Left ventricle myocardium inferior (tissue), 1 donor: ENCODE measurements around the gene CNPPD1. TPM values are rescaled to one million over a fixed set of nuclear protein-coding genes. Genes with fewer than 3 reads are reported as not detected.
"Not testable (repeated sequence)": the region's sequence is repeated elsewhere in the genome, so short reads cannot be mapped to it uniquely, and the experiment has no call there.

Source experiments
- DNase-seq: peaks from one replicate; pipeline ENCODE4 v3.0.0-alpha.2; 2020
- H3K27ac ChIP-seq: fragments of 200-600 bp; replicated peaks from 2 replicates; pipeline ENCODE4 v1.8.0; 2021
- H3K27me3 ChIP-seq: fragments of 200-600 bp; 2 replicates; pipeline ENCODE4 v1.8.0; 2021; ENCODE audit warnings: low read depth
- H3K36me3 ChIP-seq: fragments of 200-600 bp; 2 replicates; pipeline ENCODE4 v1.8.0; 2021
- H3K4me1 ChIP-seq: fragments of 200-600 bp; 2 replicates; pipeline ENCODE4 v1.8.0; 2021
- H3K4me3 ChIP-seq: fragments of 200-600 bp; 2 replicates; pipeline ENCODE4 v1.8.0; 2021; ENCODE audit warnings: mild to moderate bottlenecking, moderate library complexity
- H3K9me3 ChIP-seq: fragments of 200-600 bp; replicated peaks from 2 replicates; pipeline ENCODE4 v1.8.0; 2021
- intact Hi-C: fragments of 100-400 bp; cut with micrococcal nuclease; formaldehyde crosslinking; loops from one replicate; pipeline ENCODE4 v1.11.0; 2022
- total RNA-seq: library from RNA; stranded (reverse); fragmentation: NEBNext Ultra II Directional; extraction: Animal tissue kit (Norgen Biotek cat#: 25700); gene quantifications from one replicate; pipeline ENCODE4 v1.2.1, GENCODE V29; 2021
- TF ChIP-seq, protein P1 (sequence below): fragments of 200-600 bp; IDR thresholded peaks from 2 replicates; pipeline ENCODE4 v1.8.0; 2021; ENCODE audit warnings: antibody characterized with exemption, mild to moderate bottlenecking, borderline replicate concordance
- donor health status: DM: no; HTN: yes; CAD: no; lungs with severe emphysema.

The CNPPD1 gene
- total RNA-seq, 1 donor from 2014 or later: 58.1 TPM

- intact Hi-C loops: no loop called here
Measured at GRCh38 chr2:219204425-219205164, 27.9 kb upstream of the CNPPD1 start.

DNA sequence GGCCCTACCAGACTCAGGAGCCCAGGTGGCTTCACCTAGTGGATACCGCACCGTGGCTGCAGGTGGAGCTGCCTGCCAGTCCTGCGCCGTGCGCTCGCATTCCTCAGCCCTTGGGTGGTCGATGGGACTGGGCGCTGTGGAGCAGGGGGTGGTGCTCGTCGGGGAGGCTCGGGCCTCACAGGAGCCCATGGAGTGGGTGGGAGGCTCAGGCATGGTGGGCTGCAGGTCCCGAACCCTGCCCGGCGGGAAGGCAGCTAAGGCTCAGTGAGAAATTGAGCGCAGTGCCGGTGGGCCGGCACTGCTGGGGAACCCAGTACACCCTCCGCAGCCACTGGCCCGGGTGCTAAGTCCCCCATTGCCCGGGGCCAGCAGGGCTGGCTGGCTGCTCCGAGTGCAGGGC lies 24.6 kb upstream of the CNPPD1 start:
- intact Hi-C loops: not testable (repeated sequence)

More at GRCh38 chr2:219204425-219205164, 27.9 kb upstream of the CNPPD1 start:
- peaks cover 16% of the 10 kb centered on the region for H3K36me3 ChIP-seq
- DNase-seq: no peak
- peaks cover 27% of the 10 kb centered on the region for H3K4me1 ChIP-seq
- H3K27me3 ChIP-seq: peaks cover 4% of the 10 kb centered on the region
- H3K9me3 ChIP-seq: no peaks in the 10 kb centered on the region
- H3K4me3 ChIP-seq: no peak overlapping the region
- TF ChIP-seq, protein P1, sequence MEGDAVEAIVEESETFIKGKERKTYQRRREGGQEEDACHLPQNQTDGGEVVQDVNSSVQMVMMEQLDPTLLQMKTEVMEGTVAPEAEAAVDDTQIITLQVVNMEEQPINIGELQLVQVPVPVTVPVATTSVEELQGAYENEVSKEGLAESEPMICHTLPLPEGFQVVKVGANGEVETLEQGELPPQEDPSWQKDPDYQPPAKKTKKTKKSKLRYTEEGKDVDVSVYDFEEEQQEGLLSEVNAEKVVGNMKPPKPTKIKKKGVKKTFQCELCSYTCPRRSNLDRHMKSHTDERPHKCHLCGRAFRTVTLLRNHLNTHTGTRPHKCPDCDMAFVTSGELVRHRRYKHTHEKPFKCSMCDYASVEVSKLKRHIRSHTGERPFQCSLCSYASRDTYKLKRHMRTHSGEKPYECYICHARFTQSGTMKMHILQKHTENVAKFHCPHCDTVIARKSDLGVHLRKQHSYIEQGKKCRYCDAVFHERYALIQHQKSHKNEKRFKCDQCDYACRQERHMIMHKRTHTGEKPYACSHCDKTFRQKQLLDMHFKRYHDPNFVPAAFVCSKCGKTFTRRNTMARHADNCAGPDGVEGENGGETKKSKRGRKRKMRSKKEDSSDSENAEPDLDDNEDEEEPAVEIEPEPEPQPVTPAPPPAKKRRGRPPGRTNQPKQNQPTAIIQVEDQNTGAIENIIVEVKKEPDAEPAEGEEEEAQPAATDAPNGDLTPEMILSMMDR: no peak
- H3K27ac ChIP-seq: no peak overlapping the region

DNA sequence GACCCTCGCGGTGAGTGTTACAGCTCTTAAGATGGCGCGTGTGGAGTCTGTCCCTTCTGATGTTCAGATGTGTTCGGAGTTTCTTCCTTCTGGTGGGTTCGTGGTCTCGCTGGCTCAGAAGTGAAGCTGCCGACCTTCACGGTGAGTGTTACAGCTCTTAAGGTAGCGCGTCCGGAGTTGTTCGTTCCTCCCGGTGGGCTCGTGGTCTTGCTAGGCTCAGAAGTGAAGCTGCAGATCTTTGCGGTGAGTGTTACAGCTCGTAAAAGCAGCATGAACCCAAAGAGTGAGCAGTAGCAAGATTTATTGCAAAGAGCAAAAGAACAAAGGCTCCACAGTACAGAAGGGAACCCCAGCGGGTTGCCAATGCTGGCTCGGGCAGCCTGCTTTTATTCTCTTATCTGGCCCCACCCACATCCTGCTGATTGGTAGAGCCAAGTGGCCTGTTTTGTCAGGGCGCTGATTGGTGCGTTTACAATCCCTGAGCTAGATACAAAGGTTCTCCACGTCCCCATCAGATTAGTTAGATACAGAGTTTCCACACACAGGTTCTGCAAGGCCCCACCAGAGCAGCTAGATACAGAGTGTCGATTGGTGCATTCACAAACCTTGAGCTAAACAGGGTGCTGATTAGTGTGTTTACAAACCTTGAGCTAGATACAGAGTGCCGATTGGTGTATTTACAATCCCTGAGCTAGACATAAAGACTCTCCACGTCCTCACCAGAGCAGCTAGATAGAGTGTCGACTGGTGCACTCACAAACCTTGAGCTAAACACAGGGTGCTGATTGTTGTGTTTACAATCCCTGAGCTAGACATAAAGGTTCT lies 24.0 kb upstream of the CNPPD1 start:
- DNase-seq, intact Hi-C loops: not testable (repeated sequence)

More for the DNA sequence above, 24.6 kb upstream of the CNPPD1 start:
- not testable (repeated sequence) for DNase-seq, H3K9me3 ChIP-seq, H3K27ac ChIP-seq, H3K36me3 ChIP-seq, H3K4me3 ChIP-seq, H3K4me1 ChIP-seq
- H3K27me3 ChIP-seq: peaks cover 30% of the 10 kb centered on the region

GRCh38 chr2:219199470-219200211 lies 22.9 kb upstream of the CNPPD1 start:
- no peak overlapping the region for H3K4me3 ChIP-seq
- TF ChIP-seq, protein P1: no peak
- H3K27ac ChIP-seq: no peak overlapping the region
- intact Hi-C loops: no loop called here
- no peaks in the 10 kb centered on the region for H3K36me3 ChIP-seq
- H3K27me3 ChIP-seq: peaks cover 30% of the 10 kb centered on the region
- no peak for DNase-seq
- H3K9me3 ChIP-seq: no peaks in the 10 kb centered on the region
- H3K4me1 ChIP-seq: no peaks in the 10 kb centered on the region

More for the DNA sequence above, 24.0 kb upstream of the CNPPD1 start:
- not testable (repeated sequence) for H3K4me3 ChIP-seq, H3K4me1 ChIP-seq, H3K36me3 ChIP-seq, H3K27ac ChIP-seq, H3K9me3 ChIP-seq
- H3K27me3 ChIP-seq: peaks cover 30% of the 10 kb centered on the region

GRCh38 chr2:219198974-219199373 lies 22.2 kb upstream of the CNPPD1 start:
- no peak overlapping the region for H3K27ac ChIP-seq
- intact Hi-C loops: no loop called here
- TF ChIP-seq, protein P1: no peak
- peaks cover 30% of the 10 kb centered on the region for H3K27me3 ChIP-seq
- no peak for DNase-seq
- H3K4me3 ChIP-seq: no peak overlapping the region
- no peaks in the 10 kb centered on the region for H3K9me3 ChIP-seq
- no peaks in the 10 kb centered on the region for H3K4me1 ChIP-seq
- no peaks in the 10 kb centered on the region for H3K36me3 ChIP-seq

GRCh38 chr2:219197388-219197787 lies 20.7 kb upstream of the CNPPD1 start:
- Histone ChIP-seq H3K9me3 (no peaks in the 10 kb centered on the region), H3K27me3 (peaks cover 30% of the 10 kb centered on the region), H3K4me3 (no peak overlapping the region), H3K27ac (no peak overlapping the region), H3K36me3 (no peaks in the 10 kb centered on the region), H3K4me1 (no peaks in the 10 kb centered on the region)
- no peak for DNase-seq
- TF ChIP-seq, protein P1: no peak
- intact Hi-C loops: no loop called here
